Hematopoietic multipotent progenitor cell treated with erythropoietin and hydrocortisone succinate and interleukin-3 and kit ligand, for 6 days (in vitro differentiated cells): ENCODE results near the gene TPBGL.
A peak's percentile ranks its signal among the peaks of the same experiment; 100 is the strongest.

Experiments used
- DNase-seq: peaks from one replicate; pipeline ENCODE4 v3.0.0-alpha.2; 2015

Gene TPBGL

DNA sequence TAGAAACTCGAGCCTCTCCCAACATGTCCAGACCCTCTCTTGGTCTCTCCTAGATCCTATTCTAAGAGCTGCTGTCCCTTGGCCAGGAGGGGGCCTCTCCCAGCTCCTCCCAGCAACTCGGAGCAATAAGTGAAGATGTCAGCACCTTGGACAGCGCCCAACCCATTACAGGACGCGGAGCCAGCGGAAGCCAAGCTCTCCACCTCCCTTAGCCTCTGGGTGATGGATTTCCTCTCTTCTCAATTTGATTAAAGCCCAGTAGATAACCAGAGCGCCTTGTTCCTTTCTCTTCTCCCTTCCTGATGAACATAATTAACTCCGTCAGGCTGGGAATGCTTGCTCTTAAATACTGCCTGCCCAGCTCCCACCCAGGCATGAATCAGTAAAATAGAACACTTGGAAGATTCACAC, 26.2 kb upstream of the TPBGL start:
- peak; percentile 98 for DNase-seq

DNA sequence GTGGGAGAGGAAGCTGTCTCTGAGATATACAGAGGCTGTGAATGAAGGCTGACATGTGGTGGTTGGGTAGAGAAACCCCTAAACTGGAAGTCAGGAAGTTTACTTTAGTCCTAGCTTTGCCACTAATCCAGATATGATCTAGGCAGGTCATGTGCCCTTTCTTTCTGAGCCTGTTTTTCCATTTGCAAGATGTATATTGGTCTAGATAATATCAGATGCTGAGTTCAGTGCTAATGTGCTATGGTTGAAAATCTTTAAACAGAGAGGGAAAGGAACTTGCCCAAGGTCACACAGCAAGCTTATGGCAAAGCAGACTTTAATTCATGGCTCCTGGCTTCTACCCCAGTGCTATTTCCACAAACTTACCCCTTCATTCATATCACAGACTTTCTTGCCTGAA, 25.7 kb upstream of the TPBGL start:
- no peak for DNase-seq

DNA sequence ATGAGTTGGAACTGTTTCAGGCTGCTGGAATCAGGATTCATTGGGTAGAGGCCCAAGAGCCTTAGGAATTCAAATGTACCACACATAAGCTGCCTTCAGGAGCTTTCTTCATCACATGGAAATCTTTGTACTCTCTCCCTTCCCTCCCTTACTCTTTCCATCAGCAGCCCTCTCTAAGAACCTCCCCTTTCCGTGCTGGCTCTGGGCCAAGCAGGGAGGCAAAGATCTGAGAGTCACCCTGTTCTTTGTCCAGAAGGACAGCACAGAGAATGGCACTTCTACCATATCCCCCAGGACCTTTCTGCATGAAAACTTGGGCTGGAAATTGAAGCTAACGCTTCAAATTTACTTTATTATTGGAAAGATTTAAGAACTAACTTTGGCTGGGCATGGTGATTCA, 20.7 kb upstream of the TPBGL start:
- DNase-seq = no peak

DNA sequence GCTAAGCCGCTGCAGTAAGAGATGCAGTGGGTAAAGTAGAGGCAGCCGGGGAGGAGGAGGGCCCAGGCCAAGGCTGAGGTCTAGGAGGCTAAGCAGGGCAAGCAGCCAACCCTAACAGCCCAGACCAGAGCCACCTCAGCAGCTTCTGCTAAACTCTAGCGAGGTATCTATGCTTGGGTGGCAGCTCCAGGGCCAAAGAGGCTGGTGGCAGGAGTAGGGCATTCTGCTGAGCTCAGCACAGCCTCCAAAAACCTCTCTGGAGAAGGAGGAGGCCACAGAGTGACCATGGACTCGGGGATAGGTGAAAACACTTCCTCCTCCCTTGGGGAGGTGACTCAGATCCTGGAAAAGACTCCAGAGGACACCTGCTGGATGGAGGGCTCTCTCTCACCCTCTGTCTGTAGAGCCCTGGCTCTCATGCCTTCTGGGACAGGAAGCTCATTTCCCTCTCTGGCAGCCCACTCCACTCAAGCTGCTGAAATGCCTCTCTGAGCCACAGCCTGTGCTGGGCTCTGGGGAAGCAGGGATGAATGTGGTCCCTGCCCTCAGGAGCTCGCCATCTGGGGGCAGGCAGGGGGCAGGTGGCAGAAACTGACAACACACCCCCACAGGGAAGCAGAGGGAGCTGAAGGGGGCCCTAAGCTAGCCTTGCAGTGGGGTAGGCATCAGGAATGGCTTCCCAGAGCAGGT, 16.5 kb upstream of the TPBGL start:
- no peak for DNase-seq

DNA sequence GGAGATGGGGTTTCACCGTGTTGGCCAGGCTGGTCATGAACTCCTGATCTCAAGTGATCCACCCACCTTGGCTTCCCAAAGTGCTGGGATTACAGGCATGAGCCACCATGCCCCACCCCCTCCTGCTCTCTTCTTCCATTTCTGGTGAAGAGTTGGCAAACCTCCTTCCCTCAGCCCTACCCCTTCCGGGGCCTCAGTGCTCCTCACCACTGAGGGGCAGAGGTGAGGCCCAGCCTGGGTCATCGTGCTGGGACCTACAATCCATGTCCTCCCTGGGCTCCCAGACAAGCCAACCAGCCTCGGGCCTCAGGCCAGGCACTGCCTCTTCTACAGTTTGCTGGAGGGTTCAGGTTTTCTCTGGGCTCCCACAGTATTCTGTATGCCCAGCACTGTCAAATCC, 14.8 kb upstream of the TPBGL start:
- DNase-seq = no peak

DNA sequence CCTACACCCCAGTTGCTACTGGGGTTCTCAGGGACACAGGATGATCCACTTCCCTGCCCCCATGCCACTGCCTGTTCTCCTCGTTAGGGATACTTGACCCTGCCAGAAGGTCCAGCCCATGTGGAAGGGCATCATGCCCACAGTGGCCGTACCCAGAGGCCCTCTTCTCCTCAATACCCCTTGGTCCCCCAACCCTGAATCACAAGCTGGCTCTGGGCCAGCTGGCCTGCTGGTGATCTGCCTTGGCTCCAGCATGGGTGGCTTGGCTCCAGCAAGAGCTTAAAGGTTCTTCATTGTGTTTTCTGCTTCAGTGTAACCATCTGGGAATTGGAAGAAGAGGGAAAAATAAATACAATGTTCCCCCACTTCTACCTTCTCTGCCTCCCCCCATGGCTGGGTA, 11.1 kb upstream of the TPBGL start:
- no peak for DNase-seq

DNA sequence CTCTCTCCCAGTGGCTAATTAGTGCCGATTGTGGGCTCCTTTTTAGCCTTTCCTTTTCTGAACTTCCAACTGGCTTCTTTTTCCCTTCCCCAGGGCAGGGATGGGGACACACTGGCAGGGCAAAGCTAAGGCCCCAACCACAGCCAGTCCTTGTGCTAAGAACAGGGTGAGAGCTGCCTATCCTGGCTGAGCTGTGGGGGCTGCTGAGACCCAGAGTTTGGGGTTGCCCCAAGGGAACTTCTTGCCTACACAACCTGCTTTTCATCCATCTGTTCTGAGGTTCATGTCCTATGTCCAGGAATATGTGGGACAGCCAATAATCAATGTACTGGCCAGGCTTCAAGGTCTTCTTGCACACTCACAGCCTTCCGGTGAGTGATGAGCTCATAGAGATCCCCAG, 10.0 kb upstream of the TPBGL start:
- DNase-seq = no peak

DNA sequence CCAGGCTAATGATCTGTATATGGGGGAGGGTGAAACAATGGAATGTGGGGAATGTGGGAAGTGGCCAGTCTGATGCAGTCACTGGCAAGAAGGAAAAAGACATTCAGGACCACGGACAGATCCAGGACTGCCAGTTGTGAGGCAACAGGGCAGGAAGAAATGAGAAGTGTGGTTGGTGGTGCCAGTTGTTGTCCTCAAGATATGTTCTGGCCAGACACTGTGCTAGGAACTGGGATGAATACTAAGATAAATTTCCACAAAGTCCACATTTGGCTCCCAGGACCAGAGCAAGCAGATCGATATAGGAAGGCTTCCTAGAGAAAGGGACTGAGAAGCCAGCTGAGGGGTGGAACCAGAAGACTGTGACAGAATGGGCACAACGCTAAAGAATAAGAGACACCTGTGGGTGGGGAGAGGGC, 6.8 kb upstream of the TPBGL start:
- peak; percentile 84 for DNase-seq

DNA sequence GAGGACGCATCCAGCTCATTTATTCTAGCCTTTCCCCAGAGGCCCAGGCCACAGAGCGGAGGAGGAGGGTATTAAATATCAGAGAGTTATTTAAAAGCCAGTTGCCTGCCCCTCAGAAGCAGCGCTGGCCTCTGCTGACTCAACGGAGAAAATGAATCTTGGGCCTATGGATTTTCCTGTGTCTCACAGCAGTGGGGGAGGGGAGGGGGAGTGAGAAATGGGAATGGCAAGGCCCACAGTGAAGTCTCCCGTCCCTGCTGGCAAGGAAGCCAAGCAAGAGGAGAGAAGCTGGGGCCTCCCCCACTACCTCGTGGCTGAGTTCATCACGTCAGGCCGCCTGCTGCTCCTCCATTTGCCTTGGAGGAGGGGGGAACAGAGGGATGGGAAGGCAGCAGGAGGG, 4.5 kb upstream of the TPBGL start:
- no peak for DNase-seq

DNA sequence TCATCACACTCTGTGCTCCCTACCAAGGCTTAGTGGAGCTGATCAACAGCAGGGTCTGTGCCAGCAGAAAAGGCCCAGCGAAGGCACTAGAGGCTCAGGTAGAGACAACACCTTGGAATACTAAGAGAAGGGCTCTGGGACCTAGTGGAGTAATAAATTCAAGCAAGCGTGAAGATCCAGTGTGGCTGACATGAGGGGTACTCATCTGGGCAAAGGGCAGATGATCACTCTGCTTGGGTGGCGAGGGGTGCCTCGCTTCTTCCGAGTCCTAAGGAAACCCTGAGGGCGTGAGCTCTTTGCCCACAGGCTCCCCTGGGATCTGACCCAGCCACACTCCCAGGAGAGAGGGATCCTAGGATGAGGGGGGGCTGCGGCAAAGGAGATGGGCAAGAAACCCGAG, 3.5 kb upstream of the TPBGL start:
- DNase-seq = no peak

DNA sequence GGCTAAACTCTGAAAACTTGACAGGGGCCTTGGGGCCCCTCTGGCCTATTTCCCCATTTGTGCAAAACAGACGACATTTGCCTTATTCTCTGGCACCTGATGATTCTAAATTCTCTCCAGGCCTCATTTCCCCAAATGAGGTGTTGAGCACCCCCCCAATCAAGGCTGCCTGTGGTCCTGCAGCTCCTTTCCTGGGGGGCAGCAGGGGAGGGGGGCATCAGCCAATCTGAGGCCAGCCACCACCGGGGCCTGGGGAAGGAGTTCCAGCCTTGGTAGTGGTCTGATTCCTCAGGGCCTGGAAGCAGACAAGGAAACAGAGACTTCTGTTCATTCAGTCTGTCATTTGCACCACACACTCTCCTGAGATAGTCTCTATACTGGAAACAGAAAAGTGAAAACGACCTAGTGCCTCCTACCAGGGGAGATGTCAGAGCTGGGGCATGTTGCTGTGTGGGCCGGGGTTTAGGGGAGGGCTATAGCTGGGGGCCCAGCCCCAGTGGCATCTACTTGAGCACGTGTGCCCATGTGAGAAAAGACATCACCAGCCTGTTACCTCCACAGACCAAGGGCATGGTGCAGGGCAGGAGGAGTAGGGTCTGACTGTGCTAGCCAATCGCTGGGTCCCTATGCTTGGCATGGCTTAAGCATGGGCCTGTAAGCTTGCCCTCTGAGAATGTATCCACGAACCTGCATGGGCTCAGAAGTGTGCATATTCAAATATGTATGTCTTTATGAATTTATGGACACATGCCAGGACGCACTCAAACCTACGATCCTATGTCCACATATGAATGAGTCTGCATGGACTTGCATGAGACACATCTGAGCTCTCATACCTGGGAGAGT, 1.8 kb upstream of the TPBGL start:
- no peak for DNase-seq

DNA sequence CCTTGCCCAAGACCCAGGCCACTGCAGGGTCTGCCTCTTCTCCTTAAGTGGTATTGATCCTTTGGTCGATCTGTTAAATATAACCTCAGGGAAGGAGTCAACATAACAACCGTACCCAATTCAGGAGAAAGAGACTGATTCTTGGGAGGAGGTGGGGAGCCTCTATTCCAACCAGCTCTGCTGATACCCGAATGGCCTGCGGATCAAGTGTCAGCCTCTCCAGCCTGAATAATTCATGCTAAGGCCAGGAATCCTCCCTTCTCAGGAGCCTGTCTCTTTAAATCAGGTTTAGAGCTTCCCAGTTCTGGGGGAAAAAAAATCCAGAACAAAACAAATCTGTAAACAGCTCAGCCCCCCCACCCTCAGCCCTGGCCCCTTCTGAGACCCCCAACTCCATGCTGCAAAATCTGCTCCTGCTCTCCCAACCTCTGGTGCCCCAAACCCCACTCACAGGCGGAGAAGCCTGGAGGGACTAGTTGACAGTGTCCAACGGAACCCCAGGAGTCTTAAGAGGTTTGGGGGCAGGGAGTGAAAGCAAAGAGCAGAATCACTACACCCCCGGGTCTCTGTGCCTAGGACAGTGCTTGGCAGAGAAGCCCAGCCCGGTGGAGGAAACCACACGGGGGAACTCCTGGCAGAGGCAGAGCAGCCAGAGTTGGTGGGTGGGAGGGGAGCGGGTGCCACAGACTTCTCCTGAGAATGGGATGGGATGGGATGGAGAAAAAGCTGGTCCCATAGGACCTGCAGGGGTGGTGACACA, 863 bp upstream of the TPBGL start:
- no peak for DNase-seq

DNA sequence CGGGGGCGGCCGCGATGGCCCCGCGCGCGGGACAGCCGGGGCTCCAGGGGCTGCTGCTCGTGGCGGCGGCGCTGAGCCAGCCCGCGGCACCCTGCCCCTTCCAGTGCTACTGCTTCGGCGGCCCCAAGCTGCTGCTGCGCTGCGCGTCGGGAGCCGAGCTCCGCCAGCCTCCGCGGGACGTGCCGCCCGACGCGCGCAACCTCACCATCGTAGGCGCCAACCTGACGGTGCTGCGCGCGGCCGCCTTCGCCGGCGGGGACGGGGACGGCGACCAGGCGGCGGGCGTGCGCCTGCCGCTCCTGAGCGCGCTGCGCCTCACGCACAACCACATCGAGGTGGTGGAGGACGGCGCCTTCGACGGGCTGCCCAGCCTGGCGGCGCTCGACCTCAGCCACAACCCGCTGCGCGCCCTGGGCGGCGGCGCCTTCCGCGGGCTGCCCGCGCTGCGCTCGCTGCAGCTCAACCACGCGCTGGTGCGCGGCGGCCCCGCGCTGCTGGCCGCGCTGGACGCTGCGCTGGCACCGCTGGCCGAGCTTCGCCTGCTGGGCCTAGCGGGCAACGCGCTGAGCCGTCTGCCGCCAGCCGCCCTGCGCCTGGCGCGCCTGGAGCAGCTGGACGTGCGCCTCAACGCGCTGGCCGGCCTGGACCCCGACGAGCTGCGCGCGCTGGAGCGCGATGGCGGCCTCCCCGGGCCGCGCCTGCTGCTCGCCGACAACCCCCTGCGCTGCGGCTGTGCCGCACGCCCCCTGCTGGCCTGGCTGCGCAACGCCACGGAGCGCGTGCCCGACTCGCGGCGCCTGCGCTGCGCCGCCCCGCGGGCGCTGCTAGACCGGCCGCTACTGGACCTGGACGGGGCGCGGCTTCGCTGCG, 697 bp downstream of the TPBGL start:
- peak; percentile 81 for DNase-seq

DNA sequence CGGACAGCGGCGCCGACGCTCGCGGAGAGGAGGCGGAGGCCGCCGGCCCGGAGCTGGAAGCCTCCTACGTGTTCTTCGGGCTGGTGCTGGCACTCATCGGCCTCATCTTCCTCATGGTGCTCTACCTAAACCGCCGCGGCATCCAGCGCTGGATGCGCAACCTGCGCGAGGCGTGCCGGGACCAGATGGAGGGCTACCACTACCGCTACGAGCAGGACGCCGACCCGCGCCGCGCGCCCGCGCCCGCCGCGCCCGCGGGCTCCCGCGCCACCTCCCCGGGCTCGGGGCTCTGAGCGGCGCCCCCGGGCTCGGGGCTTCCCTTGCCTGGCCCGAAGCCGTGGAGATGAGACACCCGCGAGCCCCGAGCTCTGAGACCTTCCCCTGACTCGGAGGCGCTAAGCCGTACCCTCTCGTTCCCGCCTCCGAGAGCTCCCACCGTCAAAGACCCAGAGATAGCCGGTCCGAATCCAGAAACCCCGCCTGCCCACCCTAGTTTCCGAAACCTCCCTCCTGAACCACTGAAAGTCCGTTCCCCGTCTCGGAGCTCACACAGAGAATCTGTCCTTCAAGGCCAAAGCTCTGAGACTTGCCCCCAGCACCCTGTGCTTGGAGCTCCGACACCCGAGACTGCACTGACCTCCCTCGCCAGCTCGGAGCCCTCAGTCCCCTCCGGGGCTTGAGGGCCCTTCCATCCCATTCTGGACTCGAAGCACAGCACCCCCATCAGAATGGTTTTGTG, 1.5 kb downstream of the TPBGL start:
- no peak for DNase-seq

DNA sequence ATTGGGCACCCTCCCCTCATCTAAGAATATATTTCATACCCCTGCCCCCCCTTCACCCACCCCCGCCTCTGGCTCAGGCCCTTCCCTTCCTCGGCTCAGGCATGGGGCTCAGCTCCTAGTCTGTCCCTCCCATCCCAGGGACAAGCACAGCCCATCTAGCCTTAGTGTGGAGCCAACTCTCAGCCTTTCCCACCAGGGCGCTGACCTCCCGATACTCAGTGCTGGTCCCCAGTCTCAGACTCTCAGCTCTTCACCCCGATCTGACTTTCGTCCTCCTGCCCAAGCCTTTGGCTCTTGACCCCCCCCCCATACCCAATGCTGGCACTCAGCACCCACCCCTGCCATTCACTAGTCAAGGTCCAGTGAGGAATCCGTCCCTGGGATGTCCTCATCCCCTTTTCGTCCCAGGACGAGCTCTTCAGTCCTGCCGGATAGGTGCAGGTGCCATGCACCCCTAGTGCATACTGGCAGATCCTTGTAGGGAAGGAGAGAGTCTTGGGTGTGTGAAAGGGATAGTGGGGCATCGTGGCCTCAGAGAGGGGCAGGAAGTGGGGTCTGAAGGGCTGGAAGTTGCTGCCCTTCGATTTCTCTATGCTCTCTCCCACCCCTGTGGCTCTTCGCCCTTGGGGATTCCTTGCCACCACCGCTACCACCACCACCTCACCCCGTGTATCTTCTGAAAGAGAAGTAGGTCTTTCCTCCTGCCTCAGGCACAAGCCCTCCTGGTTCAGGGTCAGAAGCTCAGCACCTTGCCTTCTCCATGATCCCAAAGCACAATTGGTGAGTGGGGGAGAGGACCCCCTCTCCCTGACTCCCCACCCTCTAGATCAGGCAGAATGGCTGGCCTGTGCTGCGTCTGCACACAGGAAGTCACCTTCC, 2.4 kb downstream of the TPBGL start:
- DNase-seq = no peak

DNA sequence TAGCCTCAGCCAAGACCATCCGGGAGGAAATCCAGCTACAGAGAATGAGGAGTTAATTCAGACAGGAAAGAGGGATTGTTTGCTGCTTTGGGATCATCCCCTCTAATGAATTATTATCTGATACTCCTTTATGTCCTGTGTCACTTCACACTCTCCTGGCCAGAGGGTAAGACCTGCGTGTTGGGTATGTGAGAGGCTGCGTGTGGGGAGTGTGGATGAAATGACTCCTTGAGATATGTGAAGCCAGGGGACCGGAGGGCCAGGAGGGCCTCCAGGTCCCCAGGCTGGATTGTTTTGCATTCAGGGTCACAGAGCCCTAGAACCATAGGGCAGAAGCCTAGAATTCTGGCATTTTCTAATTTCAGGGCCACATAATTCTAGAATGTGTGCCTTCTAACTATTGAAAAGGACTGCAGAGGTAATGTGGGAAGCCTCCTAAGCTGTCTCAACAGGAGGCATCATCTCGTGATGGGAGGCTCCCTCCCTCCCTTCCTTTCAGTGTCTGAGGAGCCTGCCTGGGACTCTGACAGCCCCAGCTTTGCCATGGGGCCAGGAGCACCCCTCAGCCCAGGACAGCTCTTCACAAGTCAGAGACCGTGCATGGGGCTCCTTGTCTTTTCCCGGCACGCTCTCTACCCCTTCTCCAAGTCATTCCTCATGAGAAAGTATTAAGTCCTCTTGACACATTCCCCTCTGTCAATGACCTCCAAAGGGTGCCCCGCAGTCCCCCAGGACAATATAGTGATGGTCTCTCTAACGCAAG, 3.7 kb downstream of the TPBGL start:
- DNase-seq = no peak

DNA sequence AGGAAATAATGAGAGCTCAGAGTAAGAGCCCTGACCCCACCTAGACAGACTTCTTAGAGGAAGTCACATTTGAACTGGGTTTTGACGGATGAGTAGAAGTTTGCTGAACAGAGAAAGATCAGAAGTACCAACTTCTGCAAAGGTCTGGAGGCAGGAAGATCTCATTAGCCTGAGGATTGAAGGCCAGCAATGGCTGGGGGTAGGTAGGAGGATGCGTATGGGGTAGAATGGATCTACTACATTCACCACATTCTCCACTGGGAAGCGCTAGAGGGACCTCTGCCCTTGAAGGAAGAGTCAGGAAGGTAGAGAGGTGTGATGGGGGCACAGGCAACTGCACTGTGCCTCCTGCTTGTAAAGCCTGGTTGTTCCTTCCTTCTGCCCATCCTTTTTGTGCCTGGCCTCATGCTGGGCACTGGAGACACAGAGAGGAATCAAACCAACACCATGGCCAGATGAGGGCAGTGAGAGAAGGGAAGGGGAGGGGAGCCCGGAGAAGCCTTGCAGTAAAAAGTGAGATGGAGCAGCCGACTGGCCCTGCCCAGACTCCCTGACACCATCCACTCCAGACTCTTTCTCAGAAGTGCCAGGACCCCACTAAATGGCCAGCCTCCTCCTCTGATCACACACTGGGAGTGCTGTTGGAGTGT, 4.9 kb downstream of the TPBGL start:
- DNase-seq = no peak

DNA sequence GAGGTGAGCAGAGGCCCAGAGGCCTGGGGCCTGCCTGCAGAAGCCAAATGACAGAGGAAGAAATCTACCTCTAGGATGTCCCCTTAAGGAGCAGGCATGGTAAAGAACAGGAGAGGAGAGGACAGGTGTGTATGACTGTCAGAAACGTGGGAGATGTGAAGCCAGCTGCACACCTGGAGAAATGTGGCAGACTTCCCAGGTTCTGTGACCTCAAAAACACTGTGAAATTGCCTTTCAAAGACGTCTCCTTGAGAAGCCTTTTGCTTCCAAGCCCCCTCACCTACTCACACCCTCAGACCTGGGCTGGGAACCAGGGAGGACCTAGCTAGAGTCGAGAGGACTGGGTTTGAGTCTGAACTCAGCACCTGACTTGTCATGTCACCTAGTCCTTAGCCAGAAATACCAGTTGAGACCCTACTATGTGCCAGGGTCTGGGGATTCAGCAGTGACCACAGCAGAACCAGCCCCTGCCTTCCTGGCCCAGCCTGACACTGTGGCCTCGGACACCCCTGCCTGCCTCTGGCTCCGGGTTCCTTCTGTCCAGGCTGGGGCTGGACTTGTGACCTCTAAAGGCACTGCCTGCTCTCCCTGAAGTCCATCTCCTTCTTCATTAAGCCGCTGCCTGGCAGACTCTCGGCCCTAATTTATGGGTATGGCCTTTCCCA, 5.6 kb downstream of the TPBGL start:
- no peak for DNase-seq
